IMR-90 (cell line): Measurements from ENCODE around the gene SF3B1. TPM values are rescaled to one million over a fixed set of nuclear protein-coding genes. Genes with fewer than 3 reads are reported as not detected.

Source experiments
- ATAC-seq: fragments of 200-7000 bp; cut with Tn5 transposase; 2 replicates; pipeline ENCODE4 v1.9.1; 2020; ENCODE audit warnings: low read depth, mild to moderate bottlenecking, moderate library complexity
- BruUV-seq: library from RNA; stranded (reverse); fragments of 400-500 nt; replicated peaks from 2 replicates; lab custom pipeline; 2021; lab: Mats Ljungman, UMichigan
- CTCF ChIA-PET: fragments of 300-600 bp; formaldehyde crosslinking; extraction: SDS; loops from one replicate; lab custom pipeline; 2021; ENCODE audit warnings: antibody characterized with exemption; lab: Yijun Ruan, JAX
- POLR2A ChIA-PET: fragments of 300-600 bp; sonication (Branson Sonifier 250); formaldehyde crosslinking; loops from one replicate; lab custom pipeline; 2022; ENCODE audit warnings: antibody characterized with exemption; ENCODE audit not compliant: unreplicated experiment; lab: Charles Lee
- DNase-seq: peaks from one replicate; pipeline ENCODE4 v3.0.0; 2013
- H2AFZ ChIP-seq: replicated peaks from 2 replicates; pipeline ENCODE3; 2013; ENCODE audit warnings: low read length, mild to moderate bottlenecking; ENCODE audit not compliant: poor library complexity
- H2AK5ac ChIP-seq: 2 replicates; pipeline ENCODE4 v1.6.1; 2013; ENCODE audit warnings: low read depth, low read length, inconsistent platforms
- H2AK9ac ChIP-seq: replicated peaks from 2 replicates; pipeline ENCODE3; 2013; ENCODE audit warnings: mild to moderate bottlenecking, low read depth, low read length, moderate library complexity; ENCODE audit not compliant: poor library complexity
- H2BK120ac ChIP-seq: 2 replicates; pipeline ENCODE4 v1.6.1; 2013; ENCODE audit warnings: low read depth, low read length, inconsistent platforms
- H2BK15ac ChIP-seq: 3 replicates; pipeline ENCODE4 v1.6.1; 2013; ENCODE audit warnings: low read depth, low read length, inconsistent platforms
- H2BK20ac ChIP-seq: 2 replicates; pipeline ENCODE4 v1.6.1; 2013; ENCODE audit warnings: low read depth, mild to moderate bottlenecking, inconsistent platforms, low read length, moderate library complexity
- H2BK5ac ChIP-seq: 2 replicates; pipeline ENCODE4 v1.6.1; 2013; ENCODE audit warnings: mild to moderate bottlenecking, low read depth, low read length, inconsistent platforms; ENCODE audit not compliant: poor library complexity, severe bottlenecking
- H3K14ac ChIP-seq: replicated peaks from 2 replicates; pipeline ENCODE4 v1.6.1; 2013; ENCODE audit warnings: low read depth, low read length, inconsistent platforms
- H3K18ac ChIP-seq: 2 replicates; pipeline ENCODE4 v1.6.1; 2013; ENCODE audit warnings: low read depth, low read length, control low read depth
- H3K23ac ChIP-seq: 2 replicates; pipeline ENCODE4 v1.6.1; 2013; ENCODE audit warnings: low read depth, low read length, inconsistent platforms
- H3K27ac ChIP-seq: 2 replicates; pipeline ENCODE4 v1.5.1; 2013; ENCODE audit warnings: mild to moderate bottlenecking, control low read depth, low read length; ENCODE audit not compliant: insufficient read depth
- H3K27me3 ChIP-seq: 2 replicates; pipeline ENCODE4 v1.6.1; 2013; ENCODE audit warnings: low read length; ENCODE audit not compliant: control insufficient read depth, insufficient read depth
- H3K36me3 ChIP-seq: 2 replicates; pipeline ENCODE4 v1.6.1; 2013; ENCODE audit warnings: low read length, mixed read lengths; ENCODE audit not compliant: control insufficient read depth, insufficient read depth
- H3K4ac ChIP-seq: 2 replicates; pipeline ENCODE4 v1.6.1; 2013; ENCODE audit warnings: low read depth, low read length, inconsistent platforms
- H3K4me1 ChIP-seq: 2 replicates; pipeline ENCODE4 v1.6.1; 2013; ENCODE audit warnings: low read length, mixed read lengths; ENCODE audit not compliant: control insufficient read depth, insufficient read depth
- H3K4me2 ChIP-seq: 2 replicates; pipeline ENCODE4 v1.6.1; 2013; ENCODE audit warnings: low read depth, mild to moderate bottlenecking, control low read depth, low read length, moderate library complexity
- H3K4me3 ChIP-seq: 2 replicates; pipeline ENCODE4 v1.5.1; 2013; ENCODE audit warnings: low read depth, mild to moderate bottlenecking, control low read depth, low read length, moderate library complexity; ENCODE audit not compliant: insufficient read depth
- H3K56ac ChIP-seq: 2 replicates; pipeline ENCODE4 v1.6.1; 2013; ENCODE audit warnings: low read length, inconsistent platforms; ENCODE audit not compliant: insufficient read depth; ENCODE audit errors: extremely low read depth
- H3K79me1 ChIP-seq, 2 experiments: 2 replicates each; pipeline ENCODE4 v1.6.1; 2013; ENCODE audit warnings: low read length in 2 of 2, inconsistent platforms in 1 of 2, low read depth in 1 of 2
- H3K9ac ChIP-seq: 2 replicates; pipeline ENCODE4 v1.6.1; 2013; ENCODE audit warnings: low read depth, low read length, control low read depth
- H3K9me1 ChIP-seq: 2 replicates; pipeline ENCODE4 v1.6.1; 2013; ENCODE audit warnings: low read length, inconsistent platforms; ENCODE audit not compliant: insufficient read depth
- H3K9me3 ChIP-seq: 2 replicates; pipeline ENCODE4 v1.6.1; 2013; ENCODE audit warnings: low read length; ENCODE audit not compliant: control insufficient read depth, insufficient read depth
- H4K20me1 ChIP-seq: 2 replicates; pipeline ENCODE4 v1.6.1; 2013; ENCODE audit warnings: low read length, inconsistent platforms; ENCODE audit not compliant: insufficient read depth
- H4K5ac ChIP-seq: 2 replicates; pipeline ENCODE4 v1.6.1; 2013; ENCODE audit warnings: mild to moderate bottlenecking, low read depth, low read length, control low read depth
- H4K8ac ChIP-seq, 2 experiments: 2 replicates each; pipeline ENCODE4 v1.6.1; 2013; ENCODE audit warnings: low read depth in 2 of 2, low read length in 2 of 2, control low read depth in 1 of 2, inconsistent platforms in 1 of 2
- H4K91ac ChIP-seq: 2 replicates; pipeline ENCODE4 v1.6.1; 2013; ENCODE audit warnings: low read depth, low read length, inconsistent platforms; ENCODE audit not compliant: insufficient read depth
- BHLHE40 ChIP-seq: fragments of 150-350 bp; IDR thresholded peaks from 2 replicates; pipeline ENCODE4 v1.6.1; 2016; ENCODE audit warnings: mild to moderate bottlenecking, low read depth, low read length
- CEBPB ChIP-seq: IDR thresholded peaks from 2 replicates; pipeline ENCODE4 v1.6.1; 2012; ENCODE audit warnings: low read depth, low read length, improper control_type of control experiment
- CHD1 ChIP-seq: IDR thresholded peaks from 2 replicates; pipeline ENCODE4 v1.6.1; 2012; ENCODE audit warnings: low read depth, low read length, improper control_type of control experiment
- ELK1 ChIP-seq: fragments of 150-350 bp; IDR thresholded peaks from 2 replicates; pipeline ENCODE4 v1.6.1; 2016; ENCODE audit warnings: low read depth, mild to moderate bottlenecking, low read length, moderate library complexity, borderline replicate concordance
- MAFK ChIP-seq: IDR thresholded peaks from 2 replicates; pipeline ENCODE4 v1.6.1; 2012; ENCODE audit warnings: low read depth, low read length, improper control_type of control experiment
- MAZ ChIP-seq: IDR thresholded peaks from 2 replicates; pipeline ENCODE4 v1.6.1; 2012; ENCODE audit warnings: low read depth, mild to moderate bottlenecking, low read length, improper control_type of control experiment, moderate library complexity, borderline replicate concordance
- MXI1 ChIP-seq: IDR thresholded peaks from 2 replicates; pipeline ENCODE4 v1.6.1; 2012; ENCODE audit warnings: low read depth, mild to moderate bottlenecking, low read length, moderate library complexity, borderline replicate concordance
- NFE2L2 ChIP-seq: fragments of 150-350 bp; IDR thresholded peaks from 2 replicates; pipeline ENCODE4 v1.6.1; 2016; ENCODE audit warnings: low read depth, mild to moderate bottlenecking, low read length
- POLR2A ChIP-seq: IDR thresholded peaks from 2 replicates; pipeline ENCODE4 v1.6.1; 2012; ENCODE audit warnings: mild to moderate bottlenecking, low read depth, low read length
- RAD21 ChIP-seq: IDR thresholded peaks from 2 replicates; pipeline ENCODE4 v1.6.1; 2012; ENCODE audit warnings: low read length, improper control_type of control experiment
- RCOR1 ChIP-seq: IDR thresholded peaks from 2 replicates; pipeline ENCODE4 v1.6.1; 2012; ENCODE audit warnings: mild to moderate bottlenecking, low read length, improper control_type of control experiment; ENCODE audit not compliant: insufficient replicate concordance
- RFX5 ChIP-seq: IDR thresholded peaks from 2 replicates; pipeline ENCODE4 v1.8.0; 2012; ENCODE audit warnings: low read depth, mild to moderate bottlenecking, low read length, moderate library complexity
- SMC3 ChIP-seq: fragments of 150-350 bp; IDR thresholded peaks from 2 replicates; pipeline ENCODE4 v1.6.1; 2016; ENCODE audit warnings: low read depth, mild to moderate bottlenecking, antibody characterized with exemption, low read length, moderate library complexity
- WGBS, 2 experiments: methylation state at CpG; one replicate each; pipeline versions ENCODE4 v1.1.5 to v1.1.7; 2013; ENCODE audit warnings: missing lambda C conversion rate in 2 of 2; ENCODE audit not compliant: insufficient read length in 1 of 2; ENCODE audit errors: extremely low coverage in 2 of 2; 5-methylcytosine and 5-hydroxymethylcytosine counted together
- dilution Hi-C: fragments of 300-500 bp; cut with HindIII; formaldehyde crosslinking; loops from one replicate; pipeline ENCODE4 v1.14.3; 2018; ENCODE audit warnings: low sequenced_read_pairs; ENCODE audit not compliant: unreplicated experiment
- in situ Hi-C: fragments of 300-500 bp; cut with MboI; formaldehyde crosslinking; loops from 3 replicates; pipeline ENCODE4 v1.14.3; 2019; ENCODE audit warnings: low sequenced_read_pairs, inconsistent platforms, mixed read lengths
- intact Hi-C: fragments of 100-400 bp; cut with micrococcal nuclease; formaldehyde crosslinking; loops from 2 replicates; pipeline ENCODE4 v1.10.0; 2022
- polyA plus RNA-seq, 3 experiments: library from polyadenylated mRNA; depleted of rRNA; stranded (reverse); fragments of >200 nt; gene quantifications; 2 replicates each; pipeline ENCODE4 v1.2.3, GENCODE V29; 2012; ENCODE audit warnings: low replicate concordance in 1 of 3
- total RNA-seq: library from RNA; depleted of rRNA; stranded (reverse); fragments of >200 nt; gene quantifications from 2 replicates; pipeline ENCODE4 v1.2.3, GENCODE V29; 2012
- TF ChIP-seq, protein P1 (sequence below): fragments of 150-350 bp; IDR thresholded peaks from 2 replicates; pipeline ENCODE4 v1.6.1; 2017; ENCODE audit warnings: mild to moderate bottlenecking, antibody characterized with exemption, low read length, low read depth
- TF ChIP-seq, protein P2 (sequence below): conservative IDR thresholded peaks from 2 replicates; pipeline ENCODE4 v1.5.1; 2012; ENCODE audit warnings: mild to moderate bottlenecking, low read depth, low read length, improper control_type of control experiment

SF3B1 gene
- total and polyA plus RNA-seq, 2 of the 4 experiments (the other 2 are of a cell fraction) = 326 to 942 TPM

GRCh38 chr2:197445746-197446145 lies 10.9 kb upstream of the SF3B1 start:
- dilution Hi-C loops = no loop called here
- H2BK15ac ChIP-seq = no peak overlapping the region
- H3K27ac ChIP-seq = no peak overlapping the region
- H3K27me3 ChIP-seq = no peaks in the 10 kb centered on the region
- no peak overlapping the region for H3K4me2 ChIP-seq
- no peak overlapping the region for H3K23ac ChIP-seq
- H2BK120ac ChIP-seq = no peak overlapping the region
- in situ Hi-C loops = no loop called here
- H4K91ac ChIP-seq = no peak overlapping the region
- no peak overlapping the region for H3K4ac ChIP-seq
- H2AK5ac ChIP-seq = no peak overlapping the region
- H3K36me3 ChIP-seq = no peaks in the 10 kb centered on the region
- ChIA-PET CTCF (no interaction called here), POLR2A (no interaction called here)
- no TSS peak for BruUV-seq
- H2AFZ ChIP-seq = no peak overlapping the region
- WGBS, 2 experiments = no CpG with 5 or more reads among the region's 1 CpG
- H3K9me1 ChIP-seq = peaks cover 3% of the 10 kb centered on the region; the same call in 1 of the 2 replicates
- H3K79me1 ChIP-seq = no peaks in the 10 kb centered on the region
- H4K5ac ChIP-seq = no peak overlapping the region
- no peak for TF ChIP-seq MAFK
- TF ChIP-seq BHLHE40 = no peak
- TF ChIP-seq MXI1 = no peak
- TF ChIP-seq SMC3 = no peak
- no peak for TF ChIP-seq ELK1
- TF ChIP-seq RCOR1 = no peak
- TF ChIP-seq NFE2L2 = no peak
- TF ChIP-seq CHD1 = no peak
- TF ChIP-seq RFX5 = no peak
- no peak for TF ChIP-seq POLR2A
- TF ChIP-seq MAZ = no peak
- TF ChIP-seq, protein P1, sequence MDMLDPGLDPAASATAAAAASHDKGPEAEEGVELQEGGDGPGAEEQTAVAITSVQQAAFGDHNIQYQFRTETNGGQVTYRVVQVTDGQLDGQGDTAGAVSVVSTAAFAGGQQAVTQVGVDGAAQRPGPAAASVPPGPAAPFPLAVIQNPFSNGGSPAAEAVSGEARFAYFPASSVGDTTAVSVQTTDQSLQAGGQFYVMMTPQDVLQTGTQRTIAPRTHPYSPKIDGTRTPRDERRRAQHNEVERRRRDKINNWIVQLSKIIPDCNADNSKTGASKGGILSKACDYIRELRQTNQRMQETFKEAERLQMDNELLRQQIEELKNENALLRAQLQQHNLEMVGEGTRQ = no peak
- TF ChIP-seq RAD21 = no peak
- TF ChIP-seq, protein P2, sequence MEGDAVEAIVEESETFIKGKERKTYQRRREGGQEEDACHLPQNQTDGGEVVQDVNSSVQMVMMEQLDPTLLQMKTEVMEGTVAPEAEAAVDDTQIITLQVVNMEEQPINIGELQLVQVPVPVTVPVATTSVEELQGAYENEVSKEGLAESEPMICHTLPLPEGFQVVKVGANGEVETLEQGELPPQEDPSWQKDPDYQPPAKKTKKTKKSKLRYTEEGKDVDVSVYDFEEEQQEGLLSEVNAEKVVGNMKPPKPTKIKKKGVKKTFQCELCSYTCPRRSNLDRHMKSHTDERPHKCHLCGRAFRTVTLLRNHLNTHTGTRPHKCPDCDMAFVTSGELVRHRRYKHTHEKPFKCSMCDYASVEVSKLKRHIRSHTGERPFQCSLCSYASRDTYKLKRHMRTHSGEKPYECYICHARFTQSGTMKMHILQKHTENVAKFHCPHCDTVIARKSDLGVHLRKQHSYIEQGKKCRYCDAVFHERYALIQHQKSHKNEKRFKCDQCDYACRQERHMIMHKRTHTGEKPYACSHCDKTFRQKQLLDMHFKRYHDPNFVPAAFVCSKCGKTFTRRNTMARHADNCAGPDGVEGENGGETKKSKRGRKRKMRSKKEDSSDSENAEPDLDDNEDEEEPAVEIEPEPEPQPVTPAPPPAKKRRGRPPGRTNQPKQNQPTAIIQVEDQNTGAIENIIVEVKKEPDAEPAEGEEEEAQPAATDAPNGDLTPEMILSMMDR = no peak
- no peak for TF ChIP-seq CEBPB
- intact Hi-C loops = no loop called here
- ATAC-seq (no peak), DNase-seq (no peak)
- peaks cover 5% of the 10 kb centered on the region for H3K4me1 ChIP-seq
- H3K9me3 ChIP-seq = no peaks in the 10 kb centered on the region
- no peak overlapping the region for H3K9ac ChIP-seq
- H2BK20ac ChIP-seq = no peak overlapping the region
- H2AK9ac ChIP-seq = no peak overlapping the region
- no peak overlapping the region for H3K18ac ChIP-seq
- H4K20me1 ChIP-seq = no peaks in the 10 kb centered on the region
- no peak overlapping the region for H3K14ac ChIP-seq
- no peak overlapping the region for H2BK5ac ChIP-seq
- H3K56ac ChIP-seq = no peak overlapping the region
- no peak overlapping the region for H3K4me3 ChIP-seq
- H4K8ac ChIP-seq = no peak overlapping the region
